ENCODE results near the gene PRSS3. TPM values are rescaled to one million over a fixed set of nuclear protein-coding genes. Genes with fewer than 3 reads are reported as not detected.
"Not testable (repeated sequence)": the region's sequence is repeated elsewhere in the genome, so short reads cannot be mapped to it uniquely, and the experiment has no call there.

The PRSS3 gene
- total and polyA plus RNA-seq, 4 experiments from 2014 or later = not detected

DNA sequence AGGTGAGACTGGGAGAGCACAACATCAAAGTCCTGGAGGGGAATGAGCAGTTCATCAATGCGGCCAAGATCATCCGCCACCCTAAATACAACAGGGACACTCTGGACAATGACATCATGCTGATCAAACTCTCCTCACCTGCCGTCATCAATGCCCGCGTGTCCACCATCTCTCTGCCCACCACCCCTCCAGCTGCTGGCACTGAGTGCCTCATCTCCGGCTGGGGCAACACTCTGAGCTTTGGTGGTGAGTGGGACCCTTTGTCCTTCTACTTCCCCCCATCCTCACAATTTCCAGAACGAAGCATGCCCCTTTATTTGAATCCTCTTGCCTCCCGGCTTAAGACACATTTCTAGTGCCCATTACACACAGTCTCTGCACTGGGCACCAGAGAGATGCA lies 2.5 kb downstream of the PRSS3 start:
- no peak overlapping the region for H3K27ac Mint-ChIP-seq
- no peaks in the 10 kb centered on the region for H3K4me1 ChIP-seq (ENCODE audit: insufficient read depth, low read length)
- H3K27me3 Mint-ChIP-seq = peaks cover 15 to 33% of the 10 kb centered on the region in 2 donors
- no peaks in the 10 kb centered on the region for H3K9me3 ChIP-seq (ENCODE audit: control insufficient read depth in 1 of 2, low read length in 2 of 2)
- H3K4me3 ChIP-seq (ENCODE audit: low read length in 2 of 2) = no peak overlapping the region
- no peak for DNase-seq
- no peaks in the 10 kb centered on the region for H3K4me1 Mint-ChIP-seq
- ChIA-PET POLR2A (ENCODE audit: partially characterized antibody) (no interaction called here), CTCF (ENCODE audit: partially characterized antibody) (interaction anchor here (0.9 to 1.7 kb wide), 2 partner anchors 16 to 76 kb away, joined by 3 to 4 read pairs; no protein-coding TSS in a partner anchor)
- H3K27me3 ChIP-seq (ENCODE audit: insufficient read depth, low read length) = no peaks in the 10 kb centered on the region
- intact Hi-C loops (cut with micrococcal nuclease) = no loop called here
- H3K36me3 ChIP-seq (ENCODE audit: insufficient read depth, low read length) = no peaks in the 10 kb centered on the region
- no peaks in the 10 kb centered on the region for H3K36me3 Mint-ChIP-seq
- H3K27ac ChIP-seq (ENCODE audit: low read depth, low read length) = no peak overlapping the region
- no peak overlapping the region for H3K4me3 Mint-ChIP-seq
- H3K9me3 Mint-ChIP-seq = peaks cover 0 to 3% (median 0%) of the 10 kb centered on the region in 8 donors

- no peak overlapping the region for H3K27ac Mint-ChIP-seq
- peaks cover 15 to 38% of the 10 kb centered on the region in 2 donors for H3K27me3 Mint-ChIP-seq
- Histone ChIP-seq H3K9me3 (ENCODE audit: control insufficient read depth in 1 of 2, low read length in 2 of 2) (no peaks in the 10 kb centered on the region), H3K36me3 (ENCODE audit: insufficient read depth, low read length) (no peaks in the 10 kb centered on the region), H3K4me3 (ENCODE audit: low read length in 2 of 2) (no peak overlapping the region), H3K27me3 (ENCODE audit: insufficient read depth, low read length) (no peaks in the 10 kb centered on the region), H3K4me1 (ENCODE audit: insufficient read depth, low read length) (no peaks in the 10 kb centered on the region), H3K27ac (ENCODE audit: low read depth, low read length) (no peak overlapping the region)
- CTCF ChIA-PET (ENCODE audit: partially characterized antibody) = interaction anchor here (0.9 to 1.7 kb wide), 2 partner anchors 16 to 76 kb away, joined by 3 to 4 read pairs; no protein-coding TSS in a partner anchor
- H3K9me3 Mint-ChIP-seq = peaks cover 0 to 3% (median 0%) of the 10 kb centered on the region in 8 donors
- POLR2A ChIA-PET (ENCODE audit: partially characterized antibody) = no interaction called here
- no peak for DNase-seq
- intact Hi-C loops (cut with micrococcal nuclease) = no loop called here
- H3K4me3 Mint-ChIP-seq = no peak overlapping the region
- H3K4me1 Mint-ChIP-seq = no peaks in the 10 kb centered on the region
- no peaks in the 10 kb centered on the region for H3K36me3 Mint-ChIP-seq
Observed at GRCh38 chr9:33798545-33798944, 3.2 kb downstream of the PRSS3 start.

DNA sequence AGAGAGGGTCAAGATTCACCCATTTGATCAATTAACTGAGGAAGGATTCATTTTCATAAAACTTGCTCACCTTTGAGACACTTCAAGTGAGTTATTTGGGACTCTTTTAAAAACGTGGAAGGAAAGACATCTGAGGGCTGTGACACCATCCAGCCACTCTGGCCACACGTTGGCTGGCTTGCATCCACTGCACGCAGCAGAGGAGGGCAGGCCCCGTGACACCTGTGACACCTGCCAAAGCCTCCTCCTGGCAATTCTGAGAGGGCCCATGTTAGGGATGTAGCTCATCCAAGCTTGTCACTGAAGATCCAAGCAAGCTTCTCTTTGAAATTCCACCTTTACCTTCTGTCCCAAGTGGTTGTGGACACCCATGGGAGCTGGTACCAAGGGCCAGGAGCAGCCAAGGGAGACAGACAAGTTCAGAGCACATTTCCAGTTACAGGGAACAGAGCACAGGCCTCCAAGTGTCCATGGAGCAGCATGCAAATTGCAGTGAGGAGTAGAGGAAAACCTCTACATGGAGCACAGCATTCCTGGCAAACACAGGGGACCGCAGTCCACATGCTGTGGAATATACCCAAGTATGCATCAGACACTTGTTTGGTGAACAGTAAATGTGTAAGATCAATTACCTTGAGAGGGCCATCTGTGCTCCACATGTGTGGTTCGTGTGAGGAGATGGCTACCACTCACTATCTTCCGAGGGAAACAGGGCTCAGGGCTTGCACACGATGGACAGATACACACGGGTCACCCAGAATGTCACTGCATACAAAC lies 4.8 kb downstream of the PRSS3 start:
- no peaks in the 10 kb centered on the region for H3K4me1 ChIP-seq (ENCODE audit: insufficient read depth, low read length)
- intact Hi-C loops (cut with micrococcal nuclease) = no loop called here
- no peaks in the 10 kb centered on the region for H3K27me3 ChIP-seq (ENCODE audit: insufficient read depth, low read length)
- H3K36me3 ChIP-seq (ENCODE audit: insufficient read depth, low read length) = no peaks in the 10 kb centered on the region
- H3K4me3 ChIP-seq (ENCODE audit: low read length in 2 of 2) = no peak overlapping the region
- H3K4me1 Mint-ChIP-seq = no peaks in the 10 kb centered on the region
- DNase-seq = no peak
- H3K9me3 Mint-ChIP-seq = peaks cover 0 to 3% (median 0%) of the 10 kb centered on the region in 8 donors
- H3K9me3 ChIP-seq (ENCODE audit: control insufficient read depth in 1 of 2, low read length in 2 of 2) = no peaks in the 10 kb centered on the region
- no peaks in the 10 kb centered on the region for H3K36me3 Mint-ChIP-seq
- peaks cover 15 to 32% of the 10 kb centered on the region in 2 donors for H3K27me3 Mint-ChIP-seq
- H3K4me3 Mint-ChIP-seq = no peak overlapping the region
- no peak overlapping the region for H3K27ac Mint-ChIP-seq
- POLR2A ChIA-PET (ENCODE audit: partially characterized antibody) = no interaction called here
- no peak overlapping the region for H3K27ac ChIP-seq (ENCODE audit: low read depth, low read length)
- CTCF ChIA-PET (ENCODE audit: partially characterized antibody) = interaction anchor here (0.6 to 1.6 kb wide), 2 partner anchors 13 to 14 kb away, joined by 3 to 5 read pairs; no protein-coding TSS in a partner anchor

- peaks cover 0 to 3% (median 0%) of the 10 kb centered on the region in 8 donors for H3K9me3 Mint-ChIP-seq
- Histone ChIP-seq H3K36me3 (ENCODE audit: insufficient read depth, low read length) (no peaks in the 10 kb centered on the region), H3K4me1 (ENCODE audit: insufficient read depth, low read length) (no peaks in the 10 kb centered on the region), H3K27me3 (ENCODE audit: insufficient read depth, low read length) (no peaks in the 10 kb centered on the region), H3K9me3 (ENCODE audit: control insufficient read depth in 1 of 2, low read length in 2 of 2) (no peaks in the 10 kb centered on the region), H3K27ac (ENCODE audit: low read depth, low read length) (no peak overlapping the region), H3K4me3 (ENCODE audit: low read length in 2 of 2) (no peak overlapping the region)
- no peak for DNase-seq
- no peaks in the 10 kb centered on the region for H3K36me3 Mint-ChIP-seq
- H3K4me1 Mint-ChIP-seq = no peaks in the 10 kb centered on the region
- peaks cover 15 to 32% of the 10 kb centered on the region in 2 donors for H3K27me3 Mint-ChIP-seq
- ChIA-PET POLR2A (ENCODE audit: partially characterized antibody) (no interaction called here), CTCF (ENCODE audit: partially characterized antibody) (no interaction called here)
- no peak overlapping the region for H3K4me3 Mint-ChIP-seq
- no peak overlapping the region for H3K27ac Mint-ChIP-seq
- intact Hi-C loops (cut with micrococcal nuclease) = no loop called here
Observed at GRCh38 chr9:33800886-33801285, 5.5 kb downstream of the PRSS3 start.

- H3K9me3 Mint-ChIP-seq; H3K4me3 ChIP-seq (ENCODE audit: low read length in 2 of 2); H3K27ac Mint-ChIP-seq; intact Hi-C loops (cut with micrococcal nuclease); CTCF ChIA-PET (ENCODE audit: partially characterized antibody); H3K36me3 Mint-ChIP-seq; H3K27me3 ChIP-seq (ENCODE audit: insufficient read depth, low read length); H3K4me1 ChIP-seq (ENCODE audit: insufficient read depth, low read length); H3K36me3 ChIP-seq (ENCODE audit: insufficient read depth, low read length); H3K4me1 Mint-ChIP-seq; H3K9me3 ChIP-seq (ENCODE audit: control insufficient read depth in 1 of 2, low read length in 2 of 2); H3K27ac ChIP-seq (ENCODE audit: low read depth, low read length); DNase-seq; H3K4me3 Mint-ChIP-seq; POLR2A ChIA-PET (ENCODE audit: partially characterized antibody): not testable (repeated sequence)
- H3K27me3 Mint-ChIP-seq = peaks cover 15 to 30% of the 10 kb centered on the region in 2 donors
Observed at GRCh38 chr9:33801943-33802500, 6.7 kb downstream of the PRSS3 start.

DNA sequence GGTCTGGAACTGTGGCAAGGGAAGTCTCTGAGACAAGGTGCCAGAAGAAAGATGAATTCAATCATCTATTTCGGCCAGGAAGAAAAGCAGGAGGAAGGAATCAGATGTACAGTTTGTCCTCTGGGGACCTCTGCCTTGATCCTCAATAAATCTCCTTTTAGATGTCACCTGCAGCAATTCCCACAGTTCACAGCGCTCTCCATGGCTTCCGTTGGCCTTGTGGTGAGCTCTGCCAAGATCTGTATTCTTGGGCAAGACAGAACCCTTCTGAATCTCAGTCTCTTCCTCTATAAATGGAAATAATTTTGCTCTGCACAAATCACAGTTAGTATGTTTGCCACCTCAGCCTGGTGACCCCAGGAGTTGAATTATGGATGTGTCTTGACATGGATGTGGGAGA lies 8.8 kb downstream of the PRSS3 start:
- CTCF ChIA-PET (ENCODE audit: partially characterized antibody); H3K27ac Mint-ChIP-seq; intact Hi-C loops (cut with micrococcal nuclease): not testable (repeated sequence)

GRCh38 chr9:33807156-33807555 lies 11.8 kb downstream of the PRSS3 start:
- intact Hi-C loops (cut with micrococcal nuclease); H3K36me3 ChIP-seq (ENCODE audit: insufficient read depth, low read length); H3K4me3 Mint-ChIP-seq; H3K4me3 ChIP-seq (ENCODE audit: low read length in 2 of 2); H3K9me3 ChIP-seq (ENCODE audit: control insufficient read depth in 1 of 2, low read length in 2 of 2); H3K36me3 Mint-ChIP-seq; H3K4me1 Mint-ChIP-seq; H3K27ac ChIP-seq (ENCODE audit: low read depth, low read length); H3K27me3 Mint-ChIP-seq; H3K4me1 ChIP-seq (ENCODE audit: insufficient read depth, low read length); H3K9me3 Mint-ChIP-seq; H3K27me3 ChIP-seq (ENCODE audit: insufficient read depth, low read length); H3K27ac Mint-ChIP-seq; DNase-seq; POLR2A ChIA-PET (ENCODE audit: partially characterized antibody): not testable (repeated sequence)
- CTCF ChIA-PET (ENCODE audit: partially characterized antibody) = interaction anchor here (0.7 to 9.9 kb wide), 4 partner anchors 9 to 831 kb away, joined by 3 to 318 read pairs (median 3); partner anchors contain the start of gene SIGMAR1

More for the DNA sequence above, 8.8 kb downstream of the PRSS3 start:
- H3K4me1 Mint-ChIP-seq; H3K4me3 Mint-ChIP-seq; H3K9me3 Mint-ChIP-seq; H3K36me3 Mint-ChIP-seq; H3K4me3 ChIP-seq (ENCODE audit: low read length in 2 of 2); H3K27ac ChIP-seq (ENCODE audit: low read depth, low read length); H3K4me1 ChIP-seq (ENCODE audit: insufficient read depth, low read length); H3K9me3 ChIP-seq (ENCODE audit: control insufficient read depth in 1 of 2, low read length in 2 of 2); H3K36me3 ChIP-seq (ENCODE audit: insufficient read depth, low read length); DNase-seq; POLR2A ChIA-PET (ENCODE audit: partially characterized antibody); H3K27me3 ChIP-seq (ENCODE audit: insufficient read depth, low read length): not testable (repeated sequence)
- peaks cover 7 to 21% of the 10 kb centered on the region in 2 donors for H3K27me3 Mint-ChIP-seq
